Hematopoietic multipotent progenitor cell treated with erythropoietin and hydrocortisone succinate and interleukin-3 and kit ligand, for 4 days (in vitro differentiated cells): ENCODE data around the gene GGCX.
"Not testable (repeated sequence)": the region's sequence is repeated elsewhere in the genome, so short reads cannot be mapped to it uniquely, and the experiment has no call there.

ENCODE experiments used
- DNase-seq: peaks from one replicate; pipeline ENCODE4 v3.0.0-alpha.2; 2015

Gene GGCX

GRCh38 chr2:85593023-85593422 lies 31.7 kb upstream of the GGCX start:
- no peak for DNase-seq

- DNase-seq: not testable (repeated sequence)
These were observed 31.0 kb upstream of the GGCX start for GRCh38 chr2:85592299-85592698.

- DNase-seq: no peak
These were observed 30.3 kb upstream of the GGCX start for GRCh38 chr2:85591563-85591962.

- DNase-seq: no peak
These were observed 29.7 kb upstream of the GGCX start for GRCh38 chr2:85590950-85591349.

- DNase-seq: no peak
These were observed 28.9 kb upstream of the GGCX start for GRCh38 chr2:85589982-85590791.

GRCh38 chr2:85589181-85589580 lies 27.9 kb upstream of the GGCX start:
- no peak for DNase-seq

GRCh38 chr2:85588645-85589044 lies 27.4 kb upstream of the GGCX start:
- no peak for DNase-seq

- peak; percentile 62 for DNase-seq
These were observed 26.9 kb upstream of the GGCX start for GRCh38 chr2:85588236-85588635.

GRCh38 chr2:85585781-85586105 lies 24.4 kb upstream of the GGCX start:
- DNase-seq: no peak

- DNase-seq: no peak
These were observed 23.8 kb upstream of the GGCX start for GRCh38 chr2:85584857-85585780.

- peak; percentile 53 for DNase-seq
These were observed 23.1 kb upstream of the GGCX start, which contains the start of gene VAMP5 for GRCh38 chr2:85584354-85584856. VAMP5 (plus strand) TSS chr2:85584431; CDS start chr2:85584491, 60 bp downstream.

GRCh38 chr2:85583667-85584353 lies 22.5 kb upstream of the GGCX start:
- DNase-seq: no peak

GRCh38 chr2:85582492-85582891 lies 21.2 kb upstream of the GGCX start:
- no peak for DNase-seq

GRCh38 chr2:85580206-85580605 lies 18.9 kb upstream of the GGCX start:
- no peak for DNase-seq

GRCh38 chr2:85579266-85579935 lies 18.1 kb upstream of the GGCX start:
- DNase-seq: peak; percentile 81

- DNase-seq: peak; percentile 93
These were observed 17.2 kb upstream of the GGCX start for GRCh38 chr2:85578243-85579180.

GRCh38 chr2:85577386-85578242 lies 16.3 kb upstream of the GGCX start, which contains the start of gene VAMP8:
VAMP8 (plus strand) TSS chr2:85577586; CDS start chr2:85577647, 61 bp downstream.
- DNase-seq: peak; percentile 81

- DNase-seq: no peak
These were observed 15.7 kb upstream of the GGCX start for GRCh38 chr2:85577063-85577385.

- DNase-seq: no peak
These were observed 14.4 kb upstream of the GGCX start for GRCh38 chr2:85575739-85576138.

GRCh38 chr2:85566265-85566664 lies 5.0 kb upstream of the GGCX start:
- no peak for DNase-seq
